Adrenal gland (tissue), 5 donors: ENCODE measurements around the gene CIAO3.

Source experiments
- CTCF ChIP-seq, 6 experiments: fragments of 450-650 bp in 4 of 6; fragments of 200-600 bp in 2 of 6; sonication (generic) in 1 of 6; IDR thresholded peaks; 1 replicate in 5 of 6; 2 replicates in 1 of 6; pipeline versions ENCODE4 v1.5.1 to v1.8.0; 2016 to 2021; ENCODE audit warnings: antibody characterized with exemption in 6 of 6, mild to moderate bottlenecking in 2 of 6, moderate library complexity in 1 of 6
- POLR2A ChIP-seq, 2 donors: fragments of 450-650 bp; IDR thresholded peaks; one replicate each; pipeline ENCODE4 v1.6.1; 2017; ENCODE audit warnings: antibody characterized with exemption in 2 of 2, mild to moderate bottlenecking in 2 of 2, moderate library complexity in 1 of 2
- donor health status: DM: no; HTN: no; CAD: no.

GRCh38 chr16:766008-766819 is 25.4 kb upstream of the CIAO3 start:
- TF ChIP-seq POLR2A (IDR thresholded peaks at IDR 0.05) = no peak
- TF ChIP-seq CTCF (IDR thresholded peaks at IDR 0.05) = no peak
